ENCODE results near the gene PNMT. TPM values are rescaled to one million over a fixed set of nuclear protein-coding genes. Genes with fewer than 3 reads are reported as not detected.

Gene PNMT
- polyA plus RNA-seq, 1 of the 3 experiments (the other 2 are of a cell fraction) = 0.07 TPM

- TF ChIP-seq FOXM1 (IDR thresholded peaks at IDR 0.05; ENCODE audit: low read depth) = no peak
- no peak for TF ChIP-seq MXI1 (IDR thresholded peaks at IDR 0.05; ENCODE audit: low read depth, low read length)
- no peak for TF ChIP-seq TEAD4 (IDR thresholded peaks at IDR 0.05; ENCODE audit: borderline replicate concordance, insufficient read depth)
- TF ChIP-seq YY1 (IDR thresholded peaks at IDR 0.05; ENCODE audit: low read depth) = no peak
These were observed 31.7 kb upstream of the PNMT start (continued) for GRCh38 chr17:39636587-39636926.

DNA sequence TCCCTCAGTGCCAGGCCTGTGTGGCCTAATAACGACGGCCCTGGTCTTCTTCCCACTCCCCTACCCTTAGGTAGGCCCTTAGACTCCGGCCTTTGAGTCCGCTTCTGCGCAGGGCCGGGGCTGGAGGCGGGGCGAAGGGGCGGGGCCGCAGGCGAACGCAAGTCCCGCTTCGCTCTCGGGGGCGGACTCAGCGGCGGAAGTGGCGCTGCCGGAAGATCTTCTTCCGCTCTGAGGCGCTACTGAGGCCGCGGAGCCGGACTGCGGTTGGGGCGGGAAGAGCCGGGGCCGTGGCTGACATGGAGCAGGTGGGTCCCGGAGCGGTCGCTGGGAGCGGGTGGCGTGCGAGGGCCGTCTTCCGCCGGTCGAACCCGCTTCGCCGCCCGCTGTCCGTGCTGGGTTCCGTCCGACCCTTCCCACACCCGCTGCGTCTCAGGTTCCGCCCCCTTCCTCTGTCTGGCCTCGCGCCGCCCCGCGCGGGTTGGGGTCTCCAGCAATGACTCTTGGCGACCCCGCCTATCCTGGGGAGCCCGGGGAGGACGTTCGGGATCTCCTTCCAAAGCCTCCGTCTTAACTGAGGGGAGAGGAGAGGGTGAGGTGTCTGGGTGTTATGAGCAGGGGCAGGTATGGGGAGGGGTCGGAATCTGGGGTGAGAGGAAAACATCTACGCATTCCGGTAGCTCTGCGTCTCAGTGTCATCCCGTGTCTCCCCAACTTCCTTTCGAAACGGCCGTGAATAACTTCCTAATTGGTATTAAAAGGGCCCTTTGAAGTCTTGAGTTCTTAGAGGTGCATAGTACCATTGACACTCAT, 31.1 kb upstream of the PNMT start, which contains the start of gene STARD3:
Gene STARD3, plus strand, starts transcription at position 218 of the 810 bp plus-strand sequence. CDS start 16,388 bp downstream, outside the sequence.
- Histone ChIP-seq H3K4me1 (ENCODE audit: control insufficient read depth in 1 of 2, insufficient read depth in 2 of 2, low read depth in 1 of 2, low read length in 1 of 2) (peaks cover 0 to 21% of the 10 kb centered on the region in 2 experiments; a peak in 2 of 4 replicates), H3K9ac (peak within 1 kb of the TSS; percentile 86), H3K27ac (ENCODE audit: low read depth in 2 of 2, low read length in 1 of 2) (peak within 1 kb of the TSS; percentile 59 to 85), H3K4me3 (ENCODE audit: low read depth in 2 of 2, low read length in 1 of 2) (peak within 1 kb of the TSS; percentile 88 to 97), H3K36me3 (replicated peaks in 1 of 2; ENCODE audit: control insufficient read depth in 1 of 2, insufficient read depth in 2 of 2, low read length in 1 of 2) (no peaks in the 10 kb centered on the region), H3K4me2 (peak within 1 kb of the TSS; percentile 83), H3F3A (replicated peaks; ENCODE audit: insufficient read depth) (no peaks in the 10 kb centered on the region), H3K9me3 (no peaks in the 10 kb centered on the region), H3K27me3 (ENCODE audit: insufficient read depth) (no peaks in the 10 kb centered on the region), H3K9me2 (no peaks in the 10 kb centered on the region), H3K79me2 (ENCODE audit: insufficient read depth) (peaks cover 51% of the 10 kb centered on the region), H2AFZ (ENCODE audit: low read depth) (peak within 1 kb of the TSS; percentile 89), H4K20me1 (ENCODE audit: insufficient read depth) (no peaks in the 10 kb centered on the region)
- WGBS (ENCODE audit: low lambda C conversion rate) = 2% methylated on average over 24 of the region's 69 CpGs
- TF ChIP-seq GABPA (IDR thresholded peaks at IDR 0.05; ENCODE audit: low read depth) (peak; percentile 83), NFIC (IDR thresholded peaks at IDR 0.05; ENCODE audit: borderline replicate concordance) (no peak), CHD2 (IDR thresholded peaks at IDR 0.05; ENCODE audit: low read length, partially characterized antibody) (peak; percentile 37), USF1 (IDR thresholded peaks at IDR 0.05; ENCODE audit: borderline replicate concordance, low read depth) (0 out of 2 replicates have a peak, but pooled peaks have one; percentile 8), ELF1 (IDR thresholded peaks at IDR 0.05) (peak; percentile 66), FOXM1 (IDR thresholded peaks at IDR 0.05; ENCODE audit: low read depth) (no peak), RCOR1 (IDR thresholded peaks at IDR 0.05; ENCODE audit: low read length) (no peak), GATA2 (CRISPR knock-in tag; IDR thresholded peaks at IDR 0.05) (no peak), IRF3 (IDR thresholded peaks at IDR 0.05; ENCODE audit: low read depth, low read length) (no peak), NRF1 (IDR thresholded peaks at IDR 0.05; ENCODE audit: low read depth, low read length) (peak; percentile 67), MXI1 (IDR thresholded peaks at IDR 0.05; ENCODE audit: low read depth, low read length) (peak; percentile 48; the same call in 1 of the 2 replicates), POLR2AphosphoS5 (IDR thresholded peaks at IDR 0.05; ENCODE audit: low read depth, low read length) (peak; percentile 87), SIN3A (IDR thresholded peaks at IDR 0.05; ENCODE audit: borderline replicate concordance, low read depth, low read length) (peak; percentile 49; the same call in 1 of the 2 replicates), REST (IDR thresholded peaks at IDR 0.05; ENCODE audit: low read depth, low read length) (0 out of 2 replicates have a peak, but pooled peaks have one; percentile 4), TAF1 (IDR thresholded peaks at IDR 0.05; ENCODE audit: borderline replicate concordance, low read depth, low read length) (peak; percentile 59; the same call in 1 of the 2 replicates)
- TF ChIP-seq, protein P1, sequence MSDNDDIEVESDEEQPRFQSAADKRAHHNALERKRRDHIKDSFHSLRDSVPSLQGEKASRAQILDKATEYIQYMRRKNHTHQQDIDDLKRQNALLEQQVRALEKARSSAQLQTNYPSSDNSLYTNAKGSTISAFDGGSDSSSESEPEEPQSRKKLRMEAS (IDR thresholded peaks at IDR 0.05; ENCODE audit: low read depth) = 0 out of 2 replicates have a peak, but pooled peaks have one; percentile 19
- TF ChIP-seq, protein P2, sequence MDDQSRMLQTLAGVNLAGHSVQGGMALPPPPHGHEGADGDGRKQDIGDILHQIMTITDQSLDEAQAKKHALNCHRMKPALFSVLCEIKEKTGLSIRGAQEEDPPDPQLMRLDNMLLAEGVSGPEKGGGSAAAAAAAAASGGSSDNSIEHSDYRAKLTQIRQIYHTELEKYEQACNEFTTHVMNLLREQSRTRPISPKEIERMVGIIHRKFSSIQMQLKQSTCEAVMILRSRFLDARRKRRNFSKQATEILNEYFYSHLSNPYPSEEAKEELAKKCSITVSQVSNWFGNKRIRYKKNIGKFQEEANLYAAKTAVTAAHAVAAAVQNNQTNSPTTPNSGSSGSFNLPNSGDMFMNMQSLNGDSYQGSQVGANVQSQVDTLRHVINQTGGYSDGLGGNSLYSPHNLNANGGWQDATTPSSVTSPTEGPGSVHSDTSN (IDR thresholded peaks at IDR 0.05) = 0 out of 2 replicates have a peak, but pooled peaks have one; percentile 17
- DNase-seq = peak; percentile 96
- CTCF ChIA-PET = interaction anchor here (0.9 to 17.4 kb wide), 5 partner anchors 15 to 89 kb away, joined by 3 to 332 read pairs (median 9); partner anchors contain the start of genes PNMT and PPP1R1B
- POLR2A ChIA-PET = no interaction called here
